Esophagus muscularis mucosa (tissue), 3 donors: ENCODE data around the gene RAI14.
A peak's percentile ranks its signal among the peaks of the same experiment; 100 is the strongest.

Experiments used
- CTCF ChIP-seq, 3 experiments: fragments of 200-600 bp in 2 of 3; fragments of 450-650 bp in 1 of 3; sonication (generic) in 2 of 3; IDR thresholded peaks; one replicate each; pipeline ENCODE4 v1.5.1; 2017 to 2019; ENCODE audit warnings: antibody characterized with exemption in 3 of 3, mild to moderate bottlenecking in 2 of 3, moderate library complexity in 1 of 3
- POLR2AphosphoS5 ChIP-seq, 2 donors: sonication (generic); formaldehyde crosslinking; IDR thresholded peaks; one replicate each; pipeline ENCODE4 v1.6.1; 2017; ENCODE audit warnings: antibody characterized with exemption in 2 of 2

GRCh38 chr5:34686762-34687268, 30.7 kb downstream of the RAI14 start:
- TF ChIP-seq CTCF (IDR thresholded peaks at IDR 0.05) (no peak), POLR2AphosphoS5 (IDR thresholded peaks at IDR 0.05) (peak; percentile 55 to 69)
